ES-I3 (cell line): Measurements from ENCODE around the gene TPPP.
"Not testable (repeated sequence)": the region's sequence is repeated elsewhere in the genome, so short reads cannot be mapped to it uniquely, and the experiment has no call there.

Experiments used
- H3K36me3 ChIP-seq: 2 replicates; pipeline ENCODE4 v1.6.1; 2013; ENCODE audit warnings: mild to moderate bottlenecking, low read length, control low read depth, moderate library complexity; ENCODE audit not compliant: insufficient read depth
- H3K4me1 ChIP-seq: 2 replicates; pipeline ENCODE4 v1.6.1; 2013; ENCODE audit warnings: mild to moderate bottlenecking, control low read depth, low read length; ENCODE audit not compliant: insufficient read depth
- H3K9ac ChIP-seq: 2 replicates; pipeline ENCODE4 v1.6.1; 2013; ENCODE audit warnings: low read depth, mild to moderate bottlenecking, low read length, moderate library complexity
- H3K9me3 ChIP-seq: 2 replicates; pipeline ENCODE4 v1.6.1; 2013; ENCODE audit warnings: mild to moderate bottlenecking, low read length, moderate library complexity; ENCODE audit not compliant: control insufficient read depth, insufficient read depth

TPPP gene

GRCh38 chr5:693271-694041 lies at the start of gene TPPP:
TSS of gene TPPP (minus strand) at chr5:693352. CDS start at chr5:678060, 15,292 bp downstream.
- not testable (repeated sequence) for H3K4me1 ChIP-seq, H3K36me3 ChIP-seq, H3K9me3 ChIP-seq, H3K9ac ChIP-seq

- H3K9me3 ChIP-seq, H3K9ac ChIP-seq, H3K4me1 ChIP-seq, H3K36me3 ChIP-seq: not testable (repeated sequence)
Measured at GRCh38 chr5:742276-742675, 49.1 kb upstream of the TPPP start.

GRCh38 chr5:734145-734544 lies 41.0 kb upstream of the TPPP start:
- not testable (repeated sequence) for H3K9me3 ChIP-seq, H3K9ac ChIP-seq, H3K4me1 ChIP-seq, H3K36me3 ChIP-seq

GRCh38 chr5:732754-733454 lies 39.8 kb upstream of the TPPP start:
- H3K9ac ChIP-seq, H3K4me1 ChIP-seq, H3K36me3 ChIP-seq, H3K9me3 ChIP-seq: not testable (repeated sequence)

GRCh38 chr5:729225-729624 lies 36.1 kb upstream of the TPPP start:
- not testable (repeated sequence) for H3K9me3 ChIP-seq, H3K36me3 ChIP-seq, H3K9ac ChIP-seq

GRCh38 chr5:727087-727486 lies 33.9 kb upstream of the TPPP start:
- H3K4me1 ChIP-seq, H3K36me3 ChIP-seq, H3K9ac ChIP-seq, H3K9me3 ChIP-seq: not testable (repeated sequence)

More at GRCh38 chr5:729225-729624, 36.1 kb upstream of the TPPP start:
- not testable (repeated sequence) for H3K4me1 ChIP-seq

GRCh38 chr5:723865-724264 lies 30.7 kb upstream of the TPPP start:
- H3K9ac ChIP-seq, H3K36me3 ChIP-seq, H3K9me3 ChIP-seq, H3K4me1 ChIP-seq: not testable (repeated sequence)

GRCh38 chr5:723309-723708 lies 30.2 kb upstream of the TPPP start:
- not testable (repeated sequence) for H3K36me3 ChIP-seq, H3K9me3 ChIP-seq, H3K9ac ChIP-seq, H3K4me1 ChIP-seq

- not testable (repeated sequence) for H3K9me3 ChIP-seq, H3K36me3 ChIP-seq, H3K4me1 ChIP-seq, H3K9ac ChIP-seq
Measured at GRCh38 chr5:719379-719778, 26.2 kb upstream of the TPPP start.

- no peaks in the 10 kb centered on the region for H3K4me1 ChIP-seq
- no peaks in the 10 kb centered on the region for H3K9me3 ChIP-seq
- no peak overlapping the region for H3K9ac ChIP-seq
- no peaks in the 10 kb centered on the region for H3K36me3 ChIP-seq
Measured at GRCh38 chr5:717143-717542, 24.0 kb upstream of the TPPP start.

- not testable (repeated sequence) for H3K9ac ChIP-seq, H3K4me1 ChIP-seq, H3K36me3 ChIP-seq, H3K9me3 ChIP-seq
Measured at GRCh38 chr5:716740-717139, 23.6 kb upstream of the TPPP start.

GRCh38 chr5:715636-716035 lies 22.5 kb upstream of the TPPP start:
- not testable (repeated sequence) for H3K36me3 ChIP-seq, H3K9ac ChIP-seq, H3K9me3 ChIP-seq, H3K4me1 ChIP-seq

GRCh38 chr5:714215-715118 lies 21.3 kb upstream of the TPPP start:
- not testable (repeated sequence) for H3K9me3 ChIP-seq, H3K36me3 ChIP-seq, H3K4me1 ChIP-seq, H3K9ac ChIP-seq

- not testable (repeated sequence) for H3K36me3 ChIP-seq, H3K4me1 ChIP-seq, H3K9ac ChIP-seq
Measured at GRCh38 chr5:713686-714085, 20.5 kb upstream of the TPPP start.

More at GRCh38 chr5:713686-714085, 20.5 kb upstream of the TPPP start:
- H3K9me3 ChIP-seq, result not testable (repeated sequence)
